Inflammatory macrophage treated with lipopolysaccharide for 1 hour (primary cell): ENCODE data around the gene RNF5.
"Not testable (repeated sequence)": the region's sequence is repeated elsewhere in the genome, so short reads cannot be mapped to it uniquely, and the experiment has no call there.

Experiments used
- DNase-seq, 2 donors: peaks; one replicate each; pipeline ENCODE4 v3.0.0-alpha.2; 2020 to 2022

The RNF5 gene

GRCh38 chr6:32190911-32191677 lies 12.9 kb downstream of the RNF5 start:
- DNase-seq = peak in 1 of 2 donors; percentile 65

GRCh38 chr6:32191696-32192607 lies 13.7 kb downstream of the RNF5 start:
- DNase-seq = peak; percentile 50 to 78

DNA sequence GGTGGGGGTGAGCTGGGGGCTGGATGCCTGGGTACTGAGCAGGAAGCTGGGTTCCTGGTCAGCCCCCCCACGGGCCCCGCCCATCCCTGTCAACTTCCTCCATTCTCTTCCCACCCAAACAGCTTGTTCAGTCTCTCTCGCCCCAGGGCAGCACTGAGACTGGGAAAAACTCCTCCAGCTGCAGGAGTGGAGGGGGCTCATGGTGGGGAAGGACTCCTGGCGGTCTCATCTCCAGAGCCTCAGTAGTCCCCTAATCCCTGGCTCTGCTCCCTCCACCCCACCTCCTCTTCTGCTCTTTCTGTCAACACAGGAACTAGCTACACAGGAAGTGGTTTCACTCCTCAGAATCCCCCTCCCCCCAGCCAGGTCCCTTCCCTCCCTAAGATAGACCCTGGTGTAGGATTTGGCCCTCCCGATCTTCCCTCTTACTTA lies 14.4 kb downstream of the RNF5 start, which contains the start of gene GPSM3:
TSS of gene GPSM3 (minus strand) at position 36 of the 432 bp plus-strand sequence. CDS start 130 bp downstream, outside the sequence.
- peak; percentile 58 to 75 for DNase-seq

DNA sequence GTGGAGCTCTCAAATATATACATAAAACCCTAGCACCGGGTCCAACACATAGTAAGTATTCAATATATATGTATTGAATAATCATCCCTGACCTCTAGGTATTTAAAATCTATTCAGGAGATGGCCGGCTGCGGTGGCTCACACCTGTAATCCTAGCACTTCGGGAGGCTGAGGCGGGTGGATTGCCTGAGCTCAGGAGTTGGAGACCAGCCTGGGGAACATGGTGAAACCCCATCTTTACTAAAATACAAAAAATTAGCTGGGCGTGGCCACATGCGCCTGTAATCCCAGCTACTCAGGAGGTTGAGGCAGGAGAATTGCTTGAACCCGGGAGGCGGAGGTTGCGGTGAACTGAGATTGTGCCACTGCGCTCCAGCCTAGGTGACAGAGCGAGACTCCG lies 14.9 kb downstream of the RNF5 start:
- DNase-seq = not testable (repeated sequence)

- no peak for DNase-seq
Observed at GRCh38 chr6:32194388-32194787, 16.2 kb downstream of the RNF5 start.

DNA sequence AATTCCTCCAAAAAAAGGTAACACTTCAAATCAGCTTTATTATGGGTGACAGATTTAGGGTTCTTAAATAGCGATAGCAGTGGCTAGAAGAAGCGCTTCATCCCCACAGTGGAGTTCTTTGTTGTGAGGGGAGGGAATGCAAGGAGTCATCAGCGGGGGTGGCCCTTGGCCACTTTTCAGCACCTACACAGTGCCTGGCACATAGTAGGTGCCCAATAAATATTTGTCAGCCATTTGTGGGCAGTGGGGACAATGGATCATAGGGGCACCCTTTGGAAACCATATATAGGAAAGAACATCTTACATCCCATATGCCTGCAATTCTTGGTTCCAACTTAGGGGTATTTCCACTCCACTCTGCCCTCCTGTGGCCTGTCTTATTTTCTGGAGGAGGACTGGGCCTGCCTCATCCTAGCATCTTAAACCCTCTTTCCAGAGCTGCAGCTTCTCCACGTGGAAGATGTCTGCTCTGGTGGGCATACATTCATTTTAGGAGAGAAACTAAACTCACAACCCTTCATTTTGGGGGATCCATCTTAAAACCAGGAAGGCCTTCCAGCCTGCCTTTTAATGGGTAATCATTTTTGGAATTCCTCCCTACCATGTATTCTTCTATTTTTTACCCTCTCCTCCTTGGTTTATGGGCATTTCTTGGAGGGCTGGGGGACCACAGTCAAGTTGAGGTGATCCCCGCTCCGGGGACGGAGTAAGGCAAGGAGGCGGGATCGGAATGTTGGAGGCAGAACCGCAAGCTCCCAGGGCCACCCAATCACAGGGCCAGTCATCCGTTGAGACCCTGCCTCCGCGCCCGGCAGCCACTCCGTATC lies 16.8 kb downstream of the RNF5 start:
- peak; percentile 62 to 69 for DNase-seq

- peak; percentile 100 for DNase-seq
Observed at GRCh38 chr6:32195652-32195901, 17.4 kb downstream of the RNF5 start.

GRCh38 chr6:32195902-32196681 lies 17.9 kb downstream of the RNF5 start:
- peak; percentile 59 to 68 for DNase-seq

DNA sequence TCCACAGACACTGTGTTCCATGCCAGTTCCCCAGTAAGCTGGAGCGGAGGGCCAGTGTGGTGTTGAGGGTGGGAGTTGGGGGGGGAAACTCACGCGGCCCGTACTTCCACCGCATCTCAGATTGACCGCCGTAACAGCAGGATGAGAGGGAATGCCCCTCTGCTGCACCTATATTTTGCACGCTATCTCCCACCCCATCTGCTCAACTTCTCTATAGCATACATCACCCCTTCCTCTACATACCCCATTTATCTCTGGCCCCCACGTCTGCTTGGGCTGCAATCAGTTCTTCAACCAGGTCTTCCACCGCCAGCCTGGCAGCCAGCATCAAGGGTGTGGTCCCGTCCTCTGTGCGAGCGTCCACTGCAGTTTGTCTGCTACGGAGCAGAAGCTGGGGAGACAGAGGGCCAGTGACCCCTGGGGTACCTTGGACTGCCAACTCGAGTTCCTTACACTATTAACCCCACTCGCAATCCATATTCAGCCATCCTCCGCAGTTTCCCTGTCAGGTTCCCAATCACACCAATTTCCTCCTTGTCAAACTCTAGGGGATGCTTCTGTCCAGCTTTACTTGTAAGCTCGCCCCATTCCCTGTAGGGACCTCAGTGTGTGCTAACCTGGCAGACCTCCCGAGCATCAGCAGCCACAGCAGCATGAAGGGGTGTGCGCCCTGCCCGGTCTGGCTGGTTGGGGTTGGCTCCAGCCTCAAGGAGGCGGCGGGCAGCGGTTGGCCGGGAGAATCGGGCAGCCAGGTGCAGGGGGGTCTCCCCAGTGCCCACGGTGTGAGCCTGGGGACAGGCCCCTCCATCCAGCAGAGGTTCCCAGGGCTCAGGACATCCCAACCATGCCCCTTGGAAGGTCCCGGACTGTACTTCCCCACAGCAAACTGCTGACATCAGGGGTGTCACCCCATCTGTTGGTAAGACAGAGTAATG lies 18.7 kb downstream of the RNF5 start:
- DNase-seq = peak; percentile 71 to 84

DNA sequence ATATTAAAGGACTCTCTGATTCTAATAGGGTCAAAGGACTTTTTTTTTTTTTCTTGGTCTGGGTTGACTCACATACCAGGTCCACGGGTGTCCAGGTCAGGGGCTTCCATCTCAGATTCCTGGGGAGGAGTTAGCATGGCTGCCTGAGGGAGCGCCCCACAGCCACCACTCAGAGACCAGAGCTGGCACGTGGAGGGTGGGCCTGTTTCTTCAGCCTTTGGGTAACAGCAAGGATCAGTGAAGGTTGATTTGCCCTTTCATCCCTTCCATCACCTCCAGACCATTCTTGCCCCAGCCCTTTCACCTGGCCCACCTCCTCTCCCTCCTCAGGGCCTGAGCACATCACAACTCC lies 20.1 kb downstream of the RNF5 start:
- DNase-seq = no peak

GRCh38 chr6:32198866-32199265 lies 20.7 kb downstream of the RNF5 start:
- no peak for DNase-seq

DNA sequence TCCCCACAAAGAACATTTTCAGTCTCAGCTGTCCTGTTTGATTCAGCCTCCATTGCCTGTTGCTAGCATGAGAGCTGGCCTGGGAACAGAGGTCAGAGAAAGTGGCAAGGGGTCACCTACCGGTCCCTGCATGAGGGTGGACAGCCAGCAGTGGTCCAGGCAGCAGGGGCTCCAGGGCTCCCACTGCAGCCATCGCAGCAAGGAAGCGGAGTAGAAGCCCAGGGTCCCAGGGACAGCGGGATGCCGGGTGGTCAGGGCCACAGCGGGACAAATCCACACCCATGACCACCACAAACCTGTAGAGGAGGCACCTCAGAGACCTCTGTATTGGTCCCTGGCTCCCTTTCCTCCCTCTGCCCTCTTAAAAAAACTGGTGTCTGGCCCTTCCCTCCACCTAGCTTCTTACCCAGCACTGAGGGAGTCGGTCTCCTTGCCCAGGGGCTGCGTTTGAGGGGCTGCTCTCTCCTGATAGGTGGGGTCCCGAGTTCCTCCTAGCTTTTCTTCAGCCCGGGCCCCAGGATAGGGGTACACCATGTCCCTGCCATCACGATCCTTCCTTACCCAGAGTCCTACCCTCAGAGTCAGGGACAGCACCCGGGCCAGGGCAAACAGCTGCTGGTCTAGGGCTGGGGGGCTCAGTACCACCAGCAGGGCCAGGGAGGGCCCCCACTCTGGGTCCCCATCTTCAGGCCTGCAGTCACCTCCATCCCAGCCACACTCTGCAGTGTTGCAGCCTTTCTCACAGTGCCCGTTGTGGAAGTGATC lies 22.7 kb downstream of the RNF5 start:
- DNase-seq = no peak

- DNase-seq = no peak
Observed at GRCh38 chr6:32202186-32202585, 24.0 kb downstream of the RNF5 start.

DNA sequence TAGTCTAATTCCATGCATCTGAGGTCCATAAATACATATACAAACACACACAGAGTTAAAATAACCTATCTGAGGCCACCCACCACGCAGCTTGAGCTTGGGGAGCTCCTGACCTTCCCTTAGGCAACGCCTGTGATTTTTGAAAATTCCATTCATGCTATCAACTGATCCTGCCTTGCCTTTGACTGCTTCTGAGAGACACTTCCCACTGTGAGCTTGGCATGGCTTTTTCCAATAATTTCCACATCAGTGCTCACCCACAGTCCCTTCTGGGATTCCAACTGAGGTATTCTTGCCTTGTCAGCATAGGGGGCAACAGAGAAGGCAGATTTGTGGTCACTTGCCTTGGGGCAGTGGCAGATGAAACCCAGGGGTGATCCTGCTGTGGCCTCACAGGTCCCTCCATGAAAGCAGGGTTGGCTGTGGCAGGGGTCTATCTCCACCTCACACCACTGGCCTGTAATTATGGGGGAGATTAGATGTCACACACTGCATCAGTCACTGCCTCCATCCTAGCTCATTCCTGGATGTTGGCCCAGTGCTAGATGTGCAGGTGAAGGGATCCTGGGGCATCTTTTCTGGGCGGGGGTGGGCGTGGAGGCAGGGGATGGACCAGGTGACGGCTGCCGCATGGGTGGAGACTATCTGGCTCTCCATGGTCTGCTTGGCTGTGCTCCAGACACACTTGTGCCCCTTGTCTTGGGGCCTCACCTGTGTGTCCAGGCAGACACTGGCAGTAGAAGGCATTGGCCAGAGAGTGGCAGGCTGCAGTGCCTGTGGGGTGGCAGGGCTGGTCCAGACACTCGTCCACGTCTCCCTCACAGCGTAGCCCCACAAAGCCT lies 25.4 kb downstream of the RNF5 start:
- no peak for DNase-seq

GRCh38 chr6:32204268-32204715 lies 26.1 kb downstream of the RNF5 start:
- DNase-seq = no peak

- no peak for DNase-seq
Observed at GRCh38 chr6:32208996-32209395, 30.8 kb downstream of the RNF5 start.

DNA sequence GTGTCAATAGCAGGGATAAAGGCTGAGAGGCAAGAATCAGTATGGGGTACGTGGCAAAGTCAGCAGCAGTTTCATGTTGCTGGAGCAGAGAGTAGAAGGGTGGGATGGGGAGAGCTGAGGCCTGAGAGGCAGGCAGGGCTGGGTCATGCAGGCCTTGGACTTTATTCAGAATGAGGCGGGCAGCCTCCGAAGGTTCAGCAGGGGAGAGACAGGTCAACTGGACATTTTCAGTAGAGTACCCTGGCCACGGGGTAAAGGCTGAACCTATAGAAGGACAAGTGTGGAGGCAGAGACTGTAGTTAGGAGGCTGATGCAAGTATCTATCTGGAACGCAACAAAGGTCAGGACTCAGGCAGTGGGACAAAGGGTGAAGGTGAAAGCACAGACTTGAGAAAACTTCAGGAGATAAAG lies 32.0 kb downstream of the RNF5 start:
- DNase-seq = no peak

DNA sequence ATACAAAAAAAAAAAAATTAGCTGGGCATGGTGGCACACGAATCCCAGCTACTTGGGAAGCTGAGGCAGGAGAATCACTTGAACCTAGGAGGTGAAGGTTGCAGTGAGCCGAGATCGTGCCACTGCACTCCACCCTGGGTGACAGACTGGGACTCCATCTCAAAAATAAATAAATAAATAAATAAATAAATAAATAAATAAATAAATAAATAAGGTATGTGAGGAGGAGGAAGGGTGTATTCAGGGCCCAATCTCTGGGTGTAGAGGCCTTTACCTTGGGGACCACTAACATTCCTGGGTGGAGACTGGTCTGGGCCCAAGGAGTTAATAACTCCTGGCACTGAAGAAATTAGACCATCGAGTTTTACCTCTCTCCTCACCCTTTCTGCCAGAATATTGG lies 33.2 kb downstream of the RNF5 start:
- DNase-seq = not testable (repeated sequence)

GRCh38 chr6:32212076-32212760 lies 34.0 kb downstream of the RNF5 start:
- DNase-seq = no peak
